Stomach (tissue), 9 donors: Measurements from ENCODE around the gene MYO1H. TPM values are rescaled to one million over a fixed set of nuclear protein-coding genes. Genes with fewer than 3 reads are reported as not detected.

ENCODE experiments used
- DNase-seq, 2 donors: peaks; one replicate each; pipeline versions ENCODE4 v3.0.0 to v3.0.0-alpha.2; 2013 to 2019
- H3K27ac ChIP-seq, 5 donors: fragments of 200-600 bp in 4 of 5; sonication (generic) in 4 of 5; one replicate each; pipeline ENCODE4 v1.5.1; 2013 to 2019; ENCODE audit warnings: mild to moderate bottlenecking in 1 of 5, moderate library complexity in 1 of 5
- H3K27me3 ChIP-seq, 3 donors: fragments of 200-600 bp; sonication (generic); one replicate each; pipeline ENCODE4 v1.5.1; 2017 to 2019; ENCODE audit warnings: mixed run types in 1 of 3
- H3K36me3 ChIP-seq, 4 donors: fragments of 200-600 bp; sonication (generic); 1 replicate in 3 of 4; 2 replicates in 1 of 4; pipeline ENCODE4 v1.5.1; 2016 to 2019
- H3K4me1 ChIP-seq, 4 donors: fragments of 200-600 bp; sonication (generic); one replicate each; pipeline ENCODE4 v1.5.1; 2016 to 2019
- H3K4me3 ChIP-seq, 4 donors: fragments of 200-600 bp; sonication (generic) in 3 of 4; one replicate each; pipeline ENCODE4 v1.5.1; 2016 to 2019; ENCODE audit warnings: mild to moderate bottlenecking in 1 of 4
- H3K9me3 ChIP-seq, 4 donors: fragments of 200-600 bp; sonication (generic); one replicate each; pipeline ENCODE4 v1.5.1; 2016 to 2019
- CTCF ChIP-seq, 7 experiments: fragments of 450-650 bp in 4 of 7; fragments of 200-600 bp in 3 of 7; sonication (generic) in 3 of 7; IDR thresholded peaks; one replicate each; pipeline ENCODE4 v1.5.1; 2016 to 2019; ENCODE audit warnings: antibody characterized with exemption in 7 of 7, control low read depth in 2 of 7, mild to moderate bottlenecking in 1 of 7
- EP300 ChIP-seq: sonication (generic); formaldehyde crosslinking; IDR thresholded peaks from one replicate; pipeline ENCODE4 v1.6.1; 2017; ENCODE audit warnings: antibody characterized with exemption
- POLR2A ChIP-seq, 4 donors: fragments of 450-650 bp; IDR thresholded peaks; one replicate each; pipeline ENCODE4 v1.6.1; 2016; ENCODE audit warnings: antibody characterized with exemption in 4 of 4, control low read depth in 2 of 4, mild to moderate bottlenecking in 1 of 4, moderate library complexity in 1 of 4
- POLR2AphosphoS5 ChIP-seq, 3 donors: sonication (generic); formaldehyde crosslinking; IDR thresholded peaks; one replicate each; pipeline ENCODE4 v1.6.1; 2016; ENCODE audit warnings: antibody characterized with exemption in 3 of 3
- WGBS, 5 donors: extraction: QIAGEN DNeasy Blood & Tissue Kit in 3 of 5; methylation state at CpG; one replicate each; pipeline versions ENCODE4 v1.1.5 to v1.1.7; 2013 to 2018; 5-methylcytosine and 5-hydroxymethylcytosine counted together
- intact Hi-C: fragments of 100-400 bp; cut with DNase I; formaldehyde crosslinking; loops from one replicate; pipeline ENCODE4 v1.15.1; 2023; ENCODE audit warnings: low total_unique reads
- polyA plus RNA-seq, 3 donors: library from polyadenylated mRNA; stranded (reverse); fragments of 200-250 nt; gene quantifications; one replicate each; pipeline ENCODE4 v1.2.3, GENCODE V29; 2013
- total RNA-seq, 5 donors: library from RNA; depleted of rRNA; stranded (reverse); fragments of >200 nt; gene quantifications; one replicate each; pipeline versions ENCODE4 v1.1.0 to v1.2.3, GENCODE V29; 2014 to 2016
- donor health status: healthy with polysubstance abuse.
- donor health status: Bipolar disorder and iron deficiency.
- donor health status: healthy.

The MYO1H gene
- total and polyA plus RNA-seq, 8 donors, result 0.08 TPM; not detected in 7

- DNase-seq, result no peak
- TF ChIP-seq EP300 (no peak), POLR2A (IDR thresholded peaks at IDR 0.05) (no peak), POLR2AphosphoS5 (IDR thresholded peaks at IDR 0.05) (no peak), CTCF (IDR thresholded peaks at IDR 0.05) (no peak)
- Histone ChIP-seq H3K27me3 (peaks cover 0 to 24% (median 0%) of the 10 kb centered on the region in 3 donors), H3K36me3 (no peaks in the 10 kb centered on the region), H3K9me3 (no peaks in the 10 kb centered on the region), H3K27ac (no peak overlapping the region), H3K4me1 (peaks cover 0 to 2% (median 0%) of the 10 kb centered on the region in 4 donors), H3K4me3 (no peak overlapping the region)
- intact Hi-C loops, result no loop called here
- WGBS, 5 donors, result 79 to 100% (median 88%) methylated on average over 1 of the region's 1 CpG
These were observed 11.1 kb upstream of the MYO1H start for GRCh38 chr12:109336593-109336992.

- H3K9me3 ChIP-seq, result no peaks in the 10 kb centered on the region
- H3K27me3 ChIP-seq, result peaks cover 0 to 7% (median 0%) of the 10 kb centered on the region in 3 donors
- H3K36me3 ChIP-seq, result no peaks in the 10 kb centered on the region
- no peaks in the 10 kb centered on the region for H3K4me1 ChIP-seq
- H3K27ac ChIP-seq, result no peak overlapping the region
- no peak for DNase-seq
- WGBS, 5 donors, result 41 to 72% (median 65%) methylated on average over 2 of the region's 2 CpGs
- intact Hi-C loops, result no loop called here
- no peak overlapping the region for H3K4me3 ChIP-seq
- TF ChIP-seq POLR2A (IDR thresholded peaks at IDR 0.05), result no peak
- no peak for TF ChIP-seq EP300
- TF ChIP-seq POLR2AphosphoS5 (IDR thresholded peaks at IDR 0.05), result no peak
- TF ChIP-seq CTCF (IDR thresholded peaks at IDR 0.05), result no peak
These were observed 4.0 kb upstream of the MYO1H start for GRCh38 chr12:109343677-109344076.

- no peaks in the 10 kb centered on the region for H3K27me3 ChIP-seq
- H3K4me1 ChIP-seq, result no peaks in the 10 kb centered on the region
- no peak overlapping the region for H3K4me3 ChIP-seq
- DNase-seq, result no peak
- no peaks in the 10 kb centered on the region for H3K9me3 ChIP-seq
- H3K27ac ChIP-seq, result no peak overlapping the region
- intact Hi-C loops, result no loop called here
- 82 to 93% (median 92%) methylated on average over 2 of the region's 2 CpGs for WGBS, 5 donors
- TF ChIP-seq CTCF (IDR thresholded peaks at IDR 0.05) (no peak), EP300 (no peak), POLR2AphosphoS5 (IDR thresholded peaks at IDR 0.05) (no peak), POLR2A (IDR thresholded peaks at IDR 0.05) (no peak)
- H3K36me3 ChIP-seq, result no peaks in the 10 kb centered on the region
These were observed 2.3 kb upstream of the MYO1H start for GRCh38 chr12:109345428-109345827.

GRCh38 chr12:109346920-109347319 is 780 bp upstream of the MYO1H start:
- Histone ChIP-seq H3K27me3 (no peaks in the 10 kb centered on the region), H3K4me1 (no peaks in the 10 kb centered on the region), H3K9me3 (no peaks in the 10 kb centered on the region), H3K4me3 (no peak overlapping the region), H3K36me3 (no peaks in the 10 kb centered on the region), H3K27ac (no peak overlapping the region)
- WGBS, 5 donors, result 84 to 91% (median 86%) methylated on average over 3 of the region's 3 CpGs
- intact Hi-C loops, result no loop called here
- no peak for DNase-seq
- TF ChIP-seq POLR2AphosphoS5 (IDR thresholded peaks at IDR 0.05), result no peak
- TF ChIP-seq EP300, result no peak
- TF ChIP-seq POLR2A (IDR thresholded peaks at IDR 0.05), result no peak
- TF ChIP-seq CTCF (IDR thresholded peaks at IDR 0.05), result no peak
